Esophagus muscularis mucosa (tissue), 3 donors: ENCODE results near the gene NRXN2.
"Not testable (repeated sequence)": the region's sequence is repeated elsewhere in the genome, so short reads cannot be mapped to it uniquely, and the experiment has no call there.

Source experiments
- CTCF ChIP-seq, 3 experiments: fragments of 200-600 bp in 2 of 3; fragments of 450-650 bp in 1 of 3; sonication (generic) in 2 of 3; IDR thresholded peaks; one replicate each; pipeline ENCODE4 v1.5.1; 2017 to 2019; ENCODE audit warnings: antibody characterized with exemption in 3 of 3, mild to moderate bottlenecking in 2 of 3, moderate library complexity in 1 of 3
- POLR2A ChIP-seq: fragments of 450-650 bp; IDR thresholded peaks from one replicate; pipeline ENCODE4 v1.6.1; 2017; ENCODE audit warnings: antibody characterized with exemption, moderate library complexity, mild to moderate bottlenecking, low read depth
- POLR2AphosphoS5 ChIP-seq, 2 donors: sonication (generic); formaldehyde crosslinking; IDR thresholded peaks; one replicate each; pipeline ENCODE4 v1.6.1; 2017; ENCODE audit warnings: antibody characterized with exemption in 2 of 2

- not testable (repeated sequence) for TF ChIP-seq CTCF (IDR thresholded peaks at IDR 0.05); POLR2AphosphoS5 (IDR thresholded peaks at IDR 0.05); POLR2A
These were observed 127.1 kb downstream of the NRXN2 start for GRCh38 chr11:64595922-64596321.
